GM15510 (cell line): Measurements from ENCODE around the gene MUC21.

Experiments used
- POLR2A ChIP-seq: IDR thresholded peaks from 3 replicates; pipeline ENCODE4 v1.6.1; 2011; ENCODE audit warnings: borderline replicate concordance; ENCODE audit not compliant: insufficient read length; ENCODE audit errors: extremely low read depth

Gene MUC21

GRCh38 chr6:30988209-30988825, 4.8 kb downstream of the MUC21 start:
- TF ChIP-seq POLR2A = no peak

DNA sequence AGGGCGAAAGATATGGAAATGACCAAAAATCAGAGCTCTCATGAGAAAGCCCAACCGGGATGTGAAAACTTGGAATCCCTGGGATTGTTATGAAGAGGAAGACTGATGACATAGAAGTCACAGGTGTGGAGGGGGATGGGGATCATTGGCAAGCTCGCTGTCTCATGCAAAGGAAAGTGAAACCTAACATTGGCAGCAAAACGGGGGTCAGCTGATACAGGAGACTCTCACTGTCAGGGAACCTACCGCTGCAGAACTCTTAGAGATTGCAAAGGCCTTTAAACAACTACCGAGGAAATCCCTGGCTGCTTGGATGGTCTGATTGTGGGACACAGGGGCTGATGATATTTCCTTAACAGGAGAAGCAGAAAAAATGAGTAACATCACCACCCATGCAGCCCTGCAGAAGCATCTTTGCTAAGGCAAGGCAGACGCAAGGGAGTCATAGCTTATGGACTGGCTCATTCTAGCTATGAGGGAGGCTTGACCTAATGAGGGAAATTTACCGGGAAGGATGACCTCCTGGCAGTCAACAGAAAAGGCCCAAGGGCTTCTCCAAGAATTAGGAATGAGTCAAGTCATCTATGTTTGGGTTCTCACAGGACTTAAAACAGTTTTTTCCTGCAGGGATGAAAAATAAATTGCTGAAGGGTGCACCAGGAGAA, 7.0 kb downstream of the MUC21 start:
- no peak for TF ChIP-seq POLR2A

GRCh38 chr6:30991891-30992290, 8.4 kb downstream of the MUC21 start:
- TF ChIP-seq POLR2A = no peak

GRCh38 chr6:30997301-30997700, 13.8 kb downstream of the MUC21 start:
- TF ChIP-seq POLR2A = no peak

DNA sequence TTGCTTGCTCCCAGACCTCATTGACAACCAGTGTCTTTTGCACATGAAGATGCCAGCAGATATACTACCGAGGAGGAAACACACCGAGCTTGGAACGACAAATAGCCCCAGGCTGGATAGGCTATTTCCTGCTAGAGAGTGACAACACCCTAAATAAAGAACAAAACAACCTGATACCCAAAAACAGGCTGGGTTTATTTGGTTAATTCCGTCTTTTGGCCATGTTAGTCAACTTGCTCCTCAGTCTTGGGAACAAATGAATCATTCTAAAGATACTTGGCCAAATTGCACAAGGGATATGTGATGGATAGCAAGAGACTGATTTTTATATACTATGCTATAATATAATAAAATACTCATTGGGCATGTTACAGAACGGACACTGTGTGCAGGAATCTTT, 15.3 kb downstream of the MUC21 start:
- no peak for TF ChIP-seq POLR2A

GRCh38 chr6:31001281-31001888, 17.9 kb downstream of the MUC21 start:
- no peak for TF ChIP-seq POLR2A

GRCh38 chr6:31002471-31002870, 19.0 kb downstream of the MUC21 start:
- TF ChIP-seq POLR2A = no peak

DNA sequence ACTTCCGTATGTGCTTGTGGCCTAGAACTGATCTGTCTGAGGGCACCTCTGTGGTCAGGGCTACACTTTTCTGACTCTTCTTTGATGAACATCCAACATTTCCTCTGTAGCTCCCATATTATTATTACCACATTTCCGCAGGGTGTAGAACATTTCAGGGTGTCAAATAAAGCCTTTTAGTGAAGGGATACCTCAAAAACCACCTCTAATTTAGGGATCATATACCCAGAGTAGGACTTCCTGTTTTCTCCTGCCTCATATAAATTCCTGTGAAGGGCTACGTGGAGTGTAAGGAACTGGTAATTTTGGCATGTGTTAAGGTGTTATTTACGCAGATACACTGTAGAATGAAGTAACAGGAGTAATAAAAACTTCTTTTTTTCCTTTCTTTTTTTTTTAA, 21.3 kb downstream of the MUC21 start:
- TF ChIP-seq POLR2A = no peak

DNA sequence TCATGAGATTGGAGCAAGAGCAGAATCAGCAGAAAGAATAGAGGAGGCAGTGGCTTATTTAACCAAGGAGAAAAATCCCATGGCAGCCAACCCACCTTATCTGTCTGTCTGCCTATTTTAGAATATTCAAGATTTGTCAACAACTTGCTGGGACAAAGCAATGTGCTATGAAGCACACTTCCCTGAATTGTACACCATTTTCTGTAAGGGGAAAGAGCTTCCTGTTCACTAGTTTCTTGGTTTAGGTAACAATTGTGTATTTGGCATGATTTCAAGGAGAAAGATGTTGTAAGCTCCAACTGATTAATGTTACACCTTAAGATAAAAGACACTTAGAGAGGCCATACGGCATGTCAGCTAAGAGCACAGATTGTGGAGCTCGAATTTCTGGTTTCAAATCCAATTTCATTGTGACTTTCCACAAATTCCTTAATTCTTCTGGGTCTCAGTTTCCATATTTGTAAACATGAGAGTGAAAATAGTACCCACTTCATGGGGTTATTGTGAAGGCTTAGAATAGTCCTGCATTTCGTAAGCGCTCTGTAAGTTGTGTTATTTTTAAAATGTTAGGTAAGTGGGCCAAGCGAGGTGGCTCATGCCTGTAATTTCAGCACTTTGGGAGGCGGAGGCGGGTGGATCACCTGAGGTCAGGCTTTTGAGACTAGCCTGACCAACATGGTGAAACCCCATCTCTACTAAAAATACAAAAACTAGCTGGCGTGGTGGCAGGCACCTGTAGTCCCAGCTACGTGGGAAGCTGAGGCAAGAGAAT, 21.9 kb downstream of the MUC21 start:
- TF ChIP-seq POLR2A = no peak

DNA sequence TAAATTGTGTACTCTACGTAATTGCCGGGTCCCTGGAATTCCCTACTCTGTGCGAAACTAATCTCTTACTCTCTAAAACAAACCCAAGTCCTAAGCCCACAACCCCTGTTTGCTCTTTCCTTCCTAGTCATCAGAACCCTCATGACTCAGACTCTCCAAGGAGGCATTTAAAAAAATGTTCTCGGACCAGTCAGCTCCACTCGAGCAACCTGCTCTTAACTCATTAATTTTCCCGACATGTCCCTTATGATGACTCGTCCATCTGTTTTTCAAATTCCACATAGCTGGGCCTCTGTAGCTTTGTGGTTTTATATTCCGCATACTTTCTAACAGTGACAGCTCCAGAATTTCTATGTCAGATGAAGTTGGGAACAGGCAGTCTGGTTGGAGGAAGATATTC, 24.2 kb downstream of the MUC21 start:
- no peak for TF ChIP-seq POLR2A

DNA sequence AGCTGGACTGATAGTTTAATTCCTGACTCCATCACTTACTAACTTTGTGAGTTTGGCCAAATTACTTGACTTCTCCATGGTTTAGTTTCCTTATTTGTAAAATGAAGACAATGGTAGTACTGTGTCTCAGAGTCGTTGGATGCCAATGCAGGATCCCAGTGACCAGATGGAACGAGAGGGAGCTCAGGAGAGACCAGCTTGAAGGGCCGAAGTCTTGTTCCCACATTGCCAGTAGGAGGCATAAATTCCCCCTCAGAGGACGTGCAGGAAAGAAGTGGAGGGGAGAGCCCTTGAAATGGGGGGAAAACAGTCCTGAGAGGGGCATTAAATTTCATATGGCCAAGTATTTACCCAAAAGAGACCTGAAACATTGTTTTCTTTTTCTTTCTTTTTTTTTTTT, 24.6 kb downstream of the MUC21 start:
- no peak for TF ChIP-seq POLR2A

GRCh38 chr6:31009731-31010130, 26.2 kb downstream of the MUC21 start:
- TF ChIP-seq POLR2A = no peak

DNA sequence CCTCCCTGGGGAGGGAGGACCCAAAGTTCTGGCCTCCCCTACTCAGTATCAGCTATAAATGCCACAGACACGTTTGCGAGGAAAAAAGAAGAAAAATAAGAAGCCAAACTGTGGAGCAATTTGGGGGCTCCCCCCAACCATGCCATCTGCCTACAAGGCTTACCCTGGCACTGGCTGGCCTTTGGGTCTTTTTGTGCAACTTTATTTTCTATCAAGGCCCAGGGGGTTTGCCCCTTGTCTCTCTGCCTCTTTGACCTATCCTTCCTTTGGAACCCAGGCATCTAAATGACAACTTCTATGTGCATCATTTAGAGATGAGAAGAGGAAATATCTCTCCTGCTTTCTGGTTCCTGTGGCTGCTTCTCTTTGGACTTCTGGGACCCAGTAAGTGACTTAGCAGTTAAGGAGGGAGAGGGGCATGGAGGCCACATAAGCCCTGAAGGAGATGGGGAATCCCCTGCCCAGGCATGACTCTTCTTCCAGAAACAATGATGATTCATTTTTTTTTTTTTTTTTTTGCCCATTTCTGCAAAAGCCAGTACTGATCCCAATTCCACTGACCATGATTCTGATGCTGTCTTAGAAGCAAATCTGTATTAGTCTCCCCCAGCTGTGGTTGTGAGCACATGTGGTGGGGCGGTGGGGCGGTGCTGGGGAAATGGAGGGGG, 27.0 kb downstream of the MUC21 start, which contains the start of gene MUC22:
MUC22 (plus strand) TSS at position 82 of the 668 bp plus-strand sequence; CDS start at position 315, 233 bp downstream.
- no peak for TF ChIP-seq POLR2A

DNA sequence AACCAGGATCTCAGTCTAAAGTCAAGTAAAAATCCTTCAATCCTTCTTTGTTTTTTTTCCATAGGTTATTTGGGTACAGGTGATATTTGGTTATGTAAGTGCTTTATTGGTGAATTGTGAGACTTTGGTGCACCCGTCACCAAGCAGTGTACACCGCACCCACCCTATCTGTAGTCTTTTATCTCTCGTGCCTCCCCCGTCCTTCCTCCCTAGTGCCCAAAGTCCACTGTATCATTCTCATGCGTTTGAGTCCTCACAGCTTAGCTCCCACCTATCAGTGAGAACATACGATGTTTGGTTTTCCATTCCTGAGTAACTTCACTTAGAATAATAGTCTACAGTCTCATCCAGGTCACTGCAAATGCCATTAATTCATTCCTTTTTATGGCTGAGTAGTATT, 27.6 kb downstream of the MUC21 start:
- TF ChIP-seq POLR2A = no peak

DNA sequence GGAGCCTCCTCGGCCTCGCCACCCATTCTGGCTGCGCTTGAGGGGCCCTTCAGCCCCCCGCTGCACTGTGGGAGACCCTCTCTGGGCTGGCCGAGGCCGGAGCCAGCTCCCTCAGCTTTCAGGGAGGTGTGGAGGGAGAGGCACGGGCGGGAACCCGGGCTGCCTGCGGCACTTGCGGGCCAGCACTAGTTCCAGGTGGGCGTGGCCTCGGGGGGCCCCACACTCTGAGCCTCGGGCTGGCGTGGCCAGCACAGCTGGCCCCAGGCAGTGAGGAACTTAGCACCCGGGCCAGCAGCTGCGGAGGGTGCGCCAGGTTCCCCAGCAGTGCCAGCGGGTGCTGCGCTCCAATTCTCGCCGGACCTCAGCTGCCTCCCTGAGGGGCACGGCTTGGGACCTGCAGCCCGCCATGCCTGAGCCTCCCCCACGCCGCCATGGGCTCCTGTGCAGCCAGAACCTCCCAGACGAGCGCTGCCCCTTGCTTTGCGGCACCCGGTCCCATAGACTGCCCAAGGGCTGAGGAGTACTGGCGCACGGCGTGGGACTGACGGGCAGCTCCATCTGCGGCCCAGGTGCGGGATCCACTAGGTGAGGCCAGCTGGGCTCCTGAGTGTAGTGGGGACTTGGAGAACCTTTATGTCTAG, 33.3 kb downstream of the MUC21 start:
- no peak for TF ChIP-seq POLR2A

GRCh38 chr6:31020057-31020456, 36.5 kb downstream of the MUC21 start:
- no peak for TF ChIP-seq POLR2A
